Measurements from ENCODE around the gene TRMT13. TPM values are rescaled to one million over a fixed set of nuclear protein-coding genes. Genes with fewer than 3 reads are reported as not detected.

Gene TRMT13, protein sequence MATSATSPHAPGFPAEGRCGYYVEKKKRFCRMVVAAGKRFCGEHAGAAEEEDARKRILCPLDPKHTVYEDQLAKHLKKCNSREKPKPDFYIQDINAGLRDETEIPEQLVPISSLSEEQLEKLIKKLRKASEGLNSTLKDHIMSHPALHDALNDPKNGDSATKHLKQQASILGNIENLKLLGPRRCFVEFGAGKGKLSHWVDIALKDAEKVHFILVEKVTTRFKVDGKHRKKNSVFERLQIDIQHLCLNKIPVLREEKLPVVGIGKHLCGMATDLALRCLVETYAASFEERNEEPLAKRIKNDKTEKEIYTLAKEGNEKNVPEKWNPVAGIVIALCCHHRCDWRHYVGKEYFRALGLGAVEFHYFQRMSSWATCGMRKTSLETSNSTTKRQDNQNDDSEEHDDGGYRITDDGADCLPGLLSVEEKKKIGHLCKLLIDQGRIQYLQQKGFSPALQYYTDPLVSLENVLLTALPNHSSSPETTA
- polyA plus RNA-seq: 11.9 TPM

- Mint-ChIP-seq H3K27me3 (no peaks in the 10 kb centered on the region), H3K27ac (peak within 1 kb of the TSS; percentile 83 to 96 (median 95)), H3K4me1 (peaks cover 23 to 30% (median 23%) of the 10 kb centered on the region in 3 donors), H3K9me3 (no peaks in the 10 kb centered on the region), H3K4me3 (peak within 1 kb of the TSS; percentile 96 to 99 (median 98)), H3K36me3 (no peaks in the 10 kb centered on the region)
Observed at GRCh38 chr1:100132566-100133477, at the start of gene TRMT13, which contains the start of gene SASS6. Gene TRMT13, plus strand, starts transcription at chr1:100133163. Its CDS starts 6 bp downstream, at chr1:100133169. Gene SASS6, minus strand, starts transcription at chr1:100132930. Its CDS starts 116 bp downstream, at chr1:100132814.

DNA sequence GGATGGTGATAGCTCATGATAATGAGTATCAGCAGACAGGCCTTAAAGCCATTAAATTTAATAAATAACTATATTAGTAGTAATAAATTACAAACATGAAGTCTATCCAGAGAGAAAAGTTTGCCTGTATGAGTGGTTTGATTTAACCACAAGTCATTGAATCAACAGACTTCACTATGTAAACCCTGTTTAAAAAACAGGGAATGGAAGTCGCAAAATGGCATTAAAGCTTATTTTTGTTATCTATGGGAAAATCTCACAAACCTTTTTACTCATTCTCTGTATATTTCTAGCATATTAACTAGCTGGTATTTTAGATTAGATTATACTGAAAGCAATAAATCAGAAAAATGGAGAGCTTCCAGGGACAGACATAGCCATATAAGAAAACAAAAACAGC, 45.6 kb upstream of the TRMT13 start:
- no peak overlapping the region for H3K4me3 Mint-ChIP-seq
- H3K27me3 Mint-ChIP-seq: no peaks in the 10 kb centered on the region
- no peak overlapping the region for H3K27ac Mint-ChIP-seq

DNA sequence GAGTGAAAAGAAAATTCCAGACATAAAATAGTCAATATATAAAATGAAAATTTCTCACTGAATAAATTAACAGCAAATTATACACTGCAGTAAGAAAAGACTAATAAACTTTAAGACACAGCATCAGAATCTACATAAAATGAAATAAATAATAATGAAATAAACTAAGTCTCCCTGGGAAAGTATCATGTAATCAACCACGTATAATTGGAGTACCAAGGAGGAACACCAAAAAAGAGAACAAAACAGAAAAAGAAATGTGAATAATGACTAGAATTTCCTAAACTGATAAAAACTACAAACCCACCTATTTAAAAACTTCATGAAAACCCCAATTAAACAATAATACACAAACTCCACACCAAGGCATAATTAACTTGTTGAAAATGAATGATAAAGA, 43.9 kb upstream of the TRMT13 start:
- Mint-ChIP-seq H3K36me3 (peaks cover 9% of the 10 kb centered on the region), H3K9me3 (peaks cover 0 to 1% (median 0%) of the 10 kb centered on the region in 3 donors), H3K4me3 (no peak overlapping the region), H3K4me1 (no peaks in the 10 kb centered on the region), H3K27ac (no peak overlapping the region), H3K27me3 (no peaks in the 10 kb centered on the region)

More for the DNA sequence above, 45.6 kb upstream of the TRMT13 start:
- Mint-ChIP-seq H3K36me3 (peaks cover 9% of the 10 kb centered on the region), H3K4me1 (no peaks in the 10 kb centered on the region), H3K9me3 (no peaks in the 10 kb centered on the region)

DNA sequence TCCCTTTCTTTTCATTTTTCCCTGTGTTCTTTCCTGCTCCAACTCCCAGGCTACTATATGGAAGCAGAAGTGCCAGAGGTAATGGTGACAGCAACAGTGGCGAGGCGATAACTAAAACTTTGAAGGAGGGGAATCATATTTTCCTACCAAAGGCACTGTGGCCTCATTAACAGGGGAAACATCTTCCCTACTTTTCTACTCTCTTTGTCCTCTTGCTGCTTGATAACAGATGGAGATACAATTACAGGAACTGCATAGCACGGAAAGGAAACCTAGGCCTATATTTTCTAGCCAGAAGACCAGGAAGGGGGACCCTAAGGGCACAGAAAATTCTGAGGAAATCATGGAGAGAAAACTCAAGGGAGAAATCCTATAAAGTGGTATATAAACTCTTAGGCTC, 42.5 kb upstream of the TRMT13 start:
- no peak overlapping the region for H3K4me3 Mint-ChIP-seq
- no peaks in the 10 kb centered on the region for H3K4me1 Mint-ChIP-seq
- H3K9me3 Mint-ChIP-seq: peaks cover 0 to 1% (median 0%) of the 10 kb centered on the region in 3 donors
- H3K36me3 Mint-ChIP-seq: peaks cover 9% of the 10 kb centered on the region
- H3K27ac Mint-ChIP-seq: no peak overlapping the region
- no peaks in the 10 kb centered on the region for H3K27me3 Mint-ChIP-seq

DNA sequence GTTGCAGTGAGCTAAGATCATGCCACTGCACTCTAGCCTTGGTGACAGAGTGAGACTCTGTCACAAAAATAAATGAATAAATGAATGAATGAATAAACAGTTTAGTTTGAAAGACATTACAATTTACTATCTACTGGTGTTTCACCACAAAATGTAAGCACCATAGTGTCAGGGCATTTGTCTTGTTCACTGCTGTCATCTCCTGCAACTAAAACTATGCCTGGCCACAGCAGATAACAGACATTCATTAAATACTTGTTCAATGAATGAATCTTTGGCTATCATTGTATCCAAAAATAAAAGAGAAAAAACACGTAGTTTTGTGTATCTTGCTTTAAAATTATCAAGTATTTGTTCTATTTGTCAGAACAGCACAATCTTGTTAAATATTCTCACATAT, 32.8 kb upstream of the TRMT13 start:
- H3K36me3 Mint-ChIP-seq: peaks cover 10% of the 10 kb centered on the region
- H3K4me1 Mint-ChIP-seq: no peaks in the 10 kb centered on the region
- H3K9me3 Mint-ChIP-seq: peaks cover 0 to 5% (median 0%) of the 10 kb centered on the region in 3 donors
- no peaks in the 10 kb centered on the region for H3K27me3 Mint-ChIP-seq
- no peak overlapping the region for H3K4me3 Mint-ChIP-seq
- H3K27ac Mint-ChIP-seq: no peak overlapping the region

DNA sequence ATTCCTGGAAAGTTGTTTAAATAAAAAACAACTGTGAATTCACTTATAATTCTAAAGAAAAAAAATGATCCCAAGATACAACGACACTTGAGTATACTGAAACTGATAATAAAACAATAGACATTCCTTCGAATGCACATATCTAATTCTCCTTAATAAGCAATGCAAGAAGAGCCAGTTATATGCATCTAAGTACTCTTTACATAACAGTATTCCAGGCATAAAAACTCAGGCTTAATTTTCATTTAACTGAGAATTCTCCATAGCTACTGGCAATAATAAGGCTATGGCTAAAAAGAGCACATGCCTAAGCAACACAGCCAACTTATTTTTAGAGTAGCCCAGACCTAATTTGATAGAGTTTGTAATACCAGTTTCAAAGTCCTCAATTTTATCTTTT, 31.4 kb upstream of the TRMT13 start:
- no peak overlapping the region for H3K27ac Mint-ChIP-seq
- H3K4me1 Mint-ChIP-seq: no peaks in the 10 kb centered on the region
- H3K27me3 Mint-ChIP-seq: no peaks in the 10 kb centered on the region
- no peaks in the 10 kb centered on the region for H3K9me3 Mint-ChIP-seq
- H3K36me3 Mint-ChIP-seq: peaks cover 6% of the 10 kb centered on the region
- no peak overlapping the region for H3K4me3 Mint-ChIP-seq

DNA sequence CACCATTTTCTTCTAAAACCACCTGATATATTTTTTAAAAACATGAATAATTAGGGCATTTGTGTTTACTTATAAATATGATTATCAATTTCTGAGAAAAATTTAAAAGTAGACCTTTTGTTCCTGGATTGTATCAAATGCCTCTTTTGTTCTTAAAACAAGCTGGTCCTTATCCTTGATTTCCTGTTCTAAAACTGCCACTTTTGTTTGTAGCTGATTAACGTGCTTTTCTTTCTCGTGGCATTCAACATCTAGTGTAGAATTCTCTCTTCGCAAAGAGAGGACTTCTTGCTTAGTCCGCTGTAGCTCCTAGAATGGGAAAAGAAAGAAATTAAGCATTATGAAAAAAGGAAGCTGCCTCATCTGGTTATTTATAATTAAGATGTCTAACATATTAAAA, 25.3 kb upstream of the TRMT13 start:
- Mint-ChIP-seq H3K4me3 (no peak overlapping the region), H3K4me1 (no peaks in the 10 kb centered on the region), H3K27me3 (no peaks in the 10 kb centered on the region), H3K9me3 (no peaks in the 10 kb centered on the region), H3K27ac (no peak overlapping the region), H3K36me3 (peaks cover 6% of the 10 kb centered on the region)

DNA sequence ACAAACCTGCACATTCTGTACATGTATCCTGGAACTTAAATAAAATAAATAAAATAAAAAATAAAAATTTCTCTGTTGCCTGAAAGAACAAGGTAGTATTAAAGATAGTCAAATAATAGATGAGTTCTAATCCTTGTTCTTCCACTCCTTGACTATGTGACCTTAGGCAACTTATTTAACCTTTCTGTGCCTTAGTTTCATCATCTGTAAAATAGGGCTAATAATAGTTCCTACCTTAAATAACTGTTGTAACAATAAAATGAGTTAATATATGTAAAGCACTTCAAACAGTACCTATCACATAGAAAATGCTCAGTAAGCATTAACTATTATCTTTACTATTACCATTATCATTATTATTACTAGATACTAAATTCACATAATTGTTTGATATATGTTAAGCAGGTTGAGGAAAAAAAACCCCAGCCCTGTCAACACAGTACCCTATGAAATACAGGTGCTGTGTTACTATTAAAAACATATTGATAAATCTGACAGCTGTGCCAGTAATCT, 23.4 kb upstream of the TRMT13 start:
- H3K27ac Mint-ChIP-seq: no peak overlapping the region
- no peaks in the 10 kb centered on the region for H3K9me3 Mint-ChIP-seq
- peaks cover 6% of the 10 kb centered on the region for H3K36me3 Mint-ChIP-seq
- H3K4me3 Mint-ChIP-seq: no peak overlapping the region
- H3K27me3 Mint-ChIP-seq: no peaks in the 10 kb centered on the region
- H3K4me1 Mint-ChIP-seq: no peaks in the 10 kb centered on the region

- Mint-ChIP-seq H3K4me3 (no peak overlapping the region), H3K9me3 (no peaks in the 10 kb centered on the region), H3K27ac (no peak overlapping the region), H3K27me3 (no peaks in the 10 kb centered on the region), H3K4me1 (peaks cover 0 to 2% (median 0%) of the 10 kb centered on the region in 3 donors), H3K36me3 (peaks cover 8% of the 10 kb centered on the region)
Observed at GRCh38 chr1:100115524-100115923, 17.4 kb upstream of the TRMT13 start.

DNA sequence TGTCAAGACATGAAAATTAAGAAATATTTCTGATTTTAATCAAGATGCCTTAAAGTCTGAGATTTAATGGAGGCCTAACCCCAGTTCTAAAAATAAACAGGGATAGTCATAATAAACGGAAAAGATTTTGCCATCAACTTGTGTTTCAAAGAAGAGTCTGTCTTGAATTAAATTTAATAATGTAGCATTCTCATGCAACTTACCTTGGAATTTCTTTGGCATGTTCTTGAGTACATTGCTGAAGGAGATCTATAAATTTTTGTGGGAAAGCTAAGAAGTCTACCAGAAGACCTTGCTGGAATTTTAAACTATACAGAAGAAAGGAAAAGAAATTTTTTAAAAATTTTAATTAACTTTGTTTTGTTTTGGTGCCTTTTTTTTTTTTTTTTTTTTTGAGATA, 10.8 kb upstream of the TRMT13 start:
- Mint-ChIP-seq H3K27ac (no peak overlapping the region), H3K4me1 (peaks cover 0 to 7% (median 4%) of the 10 kb centered on the region in 3 donors), H3K4me3 (no peak overlapping the region), H3K9me3 (no peaks in the 10 kb centered on the region), H3K36me3 (peaks cover 5% of the 10 kb centered on the region), H3K27me3 (no peaks in the 10 kb centered on the region)

- no peak overlapping the region for H3K4me3 Mint-ChIP-seq
- H3K36me3 Mint-ChIP-seq: peaks cover 3% of the 10 kb centered on the region
- no peaks in the 10 kb centered on the region for H3K27me3 Mint-ChIP-seq
- peaks cover 11 to 18% (median 12%) of the 10 kb centered on the region in 3 donors for H3K4me1 Mint-ChIP-seq
- H3K27ac Mint-ChIP-seq: no peak overlapping the region
- H3K9me3 Mint-ChIP-seq: no peaks in the 10 kb centered on the region
Observed at GRCh38 chr1:100127226-100127625, 5.7 kb upstream of the TRMT13 start.

GRCh38 chr1:100130552-100131077, 2.3 kb upstream of the TRMT13 start:
- Mint-ChIP-seq H3K4me1 (peaks cover 25 to 31% (median 27%) of the 10 kb centered on the region in 3 donors), H3K27ac (no peak overlapping the region), H3K36me3 (peaks cover 3% of the 10 kb centered on the region), H3K4me3 (peak overlapping the region in 1 of 4 donors; percentile 25), H3K27me3 (no peaks in the 10 kb centered on the region), H3K9me3 (no peaks in the 10 kb centered on the region)

GRCh38 chr1:100131623-100132022, 1.3 kb upstream of the TRMT13 start:
- Mint-ChIP-seq H3K4me3 (peak overlapping the region; percentile 96 to 99 (median 98)), H3K27me3 (no peaks in the 10 kb centered on the region), H3K27ac (peak overlapping the region in 1 of 3 donors; percentile 83), H3K9me3 (no peaks in the 10 kb centered on the region), H3K36me3 (peaks cover 3% of the 10 kb centered on the region), H3K4me1 (peaks cover 23 to 31% (median 25%) of the 10 kb centered on the region in 3 donors)

DNA sequence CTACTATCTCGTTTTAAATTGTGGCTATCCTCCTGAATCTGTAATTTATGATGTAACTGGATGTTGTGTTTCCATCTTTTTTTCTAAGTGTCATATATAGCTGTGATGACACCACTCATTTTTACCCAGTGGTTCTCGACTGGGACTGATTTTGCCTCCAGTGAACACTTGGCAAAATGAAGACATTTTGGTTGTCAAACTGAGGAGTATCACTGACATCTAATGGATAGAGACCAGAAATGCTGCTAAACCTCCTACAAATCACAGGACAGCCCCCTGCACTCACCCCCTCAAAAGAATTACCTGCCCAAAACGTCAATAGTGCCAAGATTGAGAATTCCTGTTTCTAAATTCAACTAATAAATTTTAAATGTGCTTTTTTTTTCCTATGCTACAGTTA, 1.9 kb downstream of the TRMT13 start:
- H3K4me1 Mint-ChIP-seq: peaks cover 21 to 28% (median 23%) of the 10 kb centered on the region in 3 donors
- peak overlapping the region in 2 of 4 donors; percentile 43 to 61 for H3K4me3 Mint-ChIP-seq
- H3K27ac Mint-ChIP-seq: no peak overlapping the region

More for the DNA sequence above, 1.9 kb downstream of the TRMT13 start:
- H3K36me3 Mint-ChIP-seq: peaks cover 3% of the 10 kb centered on the region
- no peaks in the 10 kb centered on the region for H3K9me3 Mint-ChIP-seq
- H3K27me3 Mint-ChIP-seq: no peaks in the 10 kb centered on the region
